Measurements from ENCODE around the gene SAMD3. TPM values are rescaled to one million over a fixed set of nuclear protein-coding genes. Genes with fewer than 3 reads are reported as not detected.
A peak's percentile ranks its signal among the peaks of the same experiment; 100 is the strongest.
"Not testable (repeated sequence)": the region's sequence is repeated elsewhere in the genome, so short reads cannot be mapped to it uniquely, and the experiment has no call there.

Gene SAMD3
- total RNA-seq, 1 donor from 2014 or later, result not detected

DNA sequence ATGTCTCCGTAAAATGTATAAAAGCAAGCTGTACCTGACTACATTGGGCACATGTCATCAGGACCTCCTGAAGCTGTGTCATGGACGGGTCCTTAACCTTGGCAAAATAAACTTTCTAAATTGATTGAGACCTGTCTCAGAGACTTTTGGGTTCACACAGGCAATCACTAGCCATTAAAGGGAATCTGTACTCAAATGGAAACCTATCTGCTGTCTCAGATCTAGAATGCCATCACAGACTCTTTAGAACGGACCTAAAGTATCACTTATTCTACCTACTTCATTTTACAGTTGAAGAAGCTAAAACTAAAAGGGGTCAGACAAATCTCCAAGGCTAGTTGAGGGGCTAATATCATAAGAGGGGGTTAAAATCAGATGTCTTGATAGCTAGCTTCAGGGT, 11.1 kb downstream of the SAMD3 start:
- DNase-seq (ENCODE audit: low read depth in 2 of 2), result no peak

DNA sequence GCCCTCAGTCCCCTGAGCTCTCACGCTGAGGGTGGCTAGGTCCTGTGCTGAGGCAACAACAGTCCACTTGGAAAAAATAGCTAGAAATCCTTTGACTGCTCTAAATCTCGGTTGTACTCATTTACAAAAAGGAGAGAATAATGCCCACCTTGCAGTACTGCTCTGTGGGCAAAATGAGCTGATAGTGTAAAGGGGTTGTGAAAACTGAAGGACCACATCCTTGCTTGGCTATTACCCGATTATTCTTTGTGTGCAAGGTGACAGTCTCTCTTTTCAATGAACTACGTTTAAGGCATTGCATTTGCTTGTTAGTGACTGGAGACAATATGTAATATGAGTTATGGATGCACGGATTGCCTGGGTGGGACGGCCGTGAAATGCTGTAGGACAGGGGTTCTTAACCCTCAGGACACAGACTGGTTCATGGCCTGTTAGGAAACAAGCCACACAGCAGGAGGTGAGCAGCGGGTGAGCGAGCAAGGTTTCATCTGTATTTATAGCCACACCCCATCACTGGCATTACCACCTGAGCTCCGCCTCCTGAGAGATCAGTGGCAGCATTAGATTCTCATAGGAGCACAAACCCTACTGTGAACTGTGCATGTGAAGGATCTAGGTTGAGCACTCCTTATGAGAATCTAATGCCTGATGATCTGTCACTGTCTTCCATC, 14.6 kb downstream of the SAMD3 start:
- no peak for DNase-seq (ENCODE audit: low read depth in 2 of 2)

DNA sequence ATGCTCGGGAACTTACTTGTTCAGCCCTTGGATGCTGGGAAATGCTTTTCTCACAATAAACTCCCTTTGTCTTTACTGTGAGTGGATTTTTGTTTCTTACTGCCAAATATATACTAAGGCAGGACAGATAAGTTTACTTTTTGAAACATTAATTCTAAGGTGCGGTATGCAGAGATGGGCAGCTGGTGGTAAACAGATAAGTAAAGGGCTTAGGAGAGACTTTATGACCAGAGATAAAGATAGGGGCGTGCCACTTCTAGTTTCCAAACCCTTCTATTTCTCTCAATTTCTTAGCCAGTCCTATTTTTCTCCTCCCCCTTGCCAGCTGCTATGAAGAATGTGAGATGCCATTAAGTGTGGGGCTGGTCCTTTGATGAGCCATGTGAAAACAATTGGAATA, 16.3 kb downstream of the SAMD3 start:
- no peak for DNase-seq (ENCODE audit: low read depth in 2 of 2)

DNA sequence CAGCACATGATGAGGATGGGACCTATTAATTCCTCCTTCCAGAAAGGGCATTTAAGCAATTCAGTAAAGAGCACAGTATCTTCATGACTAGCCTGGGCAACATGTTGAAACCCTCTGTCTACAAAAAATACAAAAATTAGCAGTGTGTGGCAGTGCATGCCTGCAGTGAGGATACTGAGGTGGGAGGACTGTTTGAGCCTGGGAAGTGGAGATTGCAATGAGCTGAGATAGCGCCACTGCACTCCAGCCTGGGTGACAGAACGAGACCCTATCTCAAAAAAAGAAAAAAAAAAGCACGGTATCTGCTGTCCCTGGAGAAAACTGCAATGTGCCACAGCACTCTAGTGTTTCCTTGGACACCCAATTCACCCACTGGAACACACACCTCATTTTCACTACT, 18.4 kb downstream of the SAMD3 start:
- DNase-seq (ENCODE audit: low read depth in 2 of 2), result no peak

DNA sequence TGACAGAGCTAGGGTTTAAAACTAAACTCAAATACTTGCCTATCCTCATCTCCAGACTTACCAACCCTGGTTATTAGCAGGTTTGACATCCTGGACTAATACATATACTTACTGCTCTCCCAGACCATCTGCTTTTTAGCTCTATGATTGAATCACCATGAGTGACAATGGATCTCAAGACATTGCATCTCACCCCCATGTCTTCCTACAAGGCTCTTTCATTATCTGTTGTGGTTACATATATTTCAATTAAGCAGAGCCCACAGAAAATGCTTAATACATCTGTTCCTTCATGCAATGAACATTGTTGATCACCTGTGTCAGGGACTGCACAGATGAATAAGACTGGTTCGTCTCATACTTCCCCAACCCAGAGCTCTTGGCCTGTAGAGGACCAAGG, 19.4 kb downstream of the SAMD3 start:
- DNase-seq (ENCODE audit: low read depth in 2 of 2), result no peak

DNA sequence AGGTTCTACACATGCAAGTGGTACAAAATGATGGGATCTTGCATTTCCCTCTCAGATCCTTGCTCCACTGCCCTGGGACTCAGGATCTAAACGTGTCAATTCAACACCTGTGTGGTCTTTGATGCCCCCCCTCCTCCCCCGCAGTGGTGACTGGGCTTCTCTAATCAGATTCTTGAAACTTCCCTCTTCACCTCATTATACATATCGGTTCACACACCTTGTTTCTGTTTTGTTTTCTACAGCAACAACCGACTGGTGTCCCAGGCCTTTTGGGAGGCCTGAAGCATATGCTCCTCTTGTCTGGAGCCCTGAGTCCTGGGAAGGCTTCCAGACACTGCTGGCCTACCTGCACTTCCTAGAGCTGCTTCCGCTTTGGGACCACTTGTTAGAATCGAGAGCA, 20.0 kb downstream of the SAMD3 start:
- DNase-seq (ENCODE audit: low read depth in 2 of 2), result no peak

DNA sequence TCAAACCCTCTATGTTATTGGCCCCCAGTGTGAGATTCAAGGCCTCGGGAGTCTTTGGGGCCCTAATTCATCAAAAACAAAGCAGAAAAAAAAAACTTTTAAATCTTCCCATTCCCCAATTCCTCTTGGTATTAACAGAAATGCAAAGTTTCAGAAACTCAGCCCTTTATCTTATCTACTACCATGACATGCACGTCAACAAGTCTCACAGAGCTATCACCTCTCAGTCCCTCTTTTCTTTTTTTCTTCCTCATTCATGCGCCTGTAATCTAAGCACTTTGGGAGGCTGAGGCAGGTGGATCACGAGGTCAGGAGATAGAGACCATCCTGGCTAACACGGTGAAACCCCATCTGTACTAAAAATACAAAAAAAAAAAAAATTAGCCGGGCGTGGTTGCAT, 22.7 kb downstream of the SAMD3 start:
- no peak for DNase-seq (ENCODE audit: low read depth in 2 of 2)

DNA sequence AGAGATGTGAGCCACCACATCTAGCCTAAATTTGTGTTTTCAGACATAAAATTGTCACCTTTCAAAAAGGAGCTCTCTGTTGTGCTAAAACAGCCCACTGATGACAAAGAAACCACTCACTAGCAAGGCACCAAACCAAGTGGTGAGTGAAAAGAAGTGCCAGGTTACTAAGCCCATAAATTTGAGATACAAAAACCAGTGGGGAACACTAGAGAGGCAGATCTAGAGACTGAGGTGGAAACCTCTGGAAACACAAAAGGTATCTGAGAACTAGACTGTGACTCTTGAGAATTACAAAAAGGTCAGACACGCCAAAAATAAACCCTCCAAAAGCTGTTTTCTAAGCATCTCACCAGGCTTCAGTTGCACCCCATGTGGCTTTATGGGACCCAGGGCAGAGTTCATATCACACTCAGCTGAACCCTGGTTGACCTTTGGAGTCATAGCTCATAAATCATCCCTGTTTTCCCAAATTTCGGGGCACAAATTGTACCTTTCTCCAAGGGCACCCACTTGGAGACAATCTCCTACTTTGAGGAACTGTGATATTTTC, 24.2 kb downstream of the SAMD3 start:
- no peak for DNase-seq (ENCODE audit: low read depth in 2 of 2)

DNA sequence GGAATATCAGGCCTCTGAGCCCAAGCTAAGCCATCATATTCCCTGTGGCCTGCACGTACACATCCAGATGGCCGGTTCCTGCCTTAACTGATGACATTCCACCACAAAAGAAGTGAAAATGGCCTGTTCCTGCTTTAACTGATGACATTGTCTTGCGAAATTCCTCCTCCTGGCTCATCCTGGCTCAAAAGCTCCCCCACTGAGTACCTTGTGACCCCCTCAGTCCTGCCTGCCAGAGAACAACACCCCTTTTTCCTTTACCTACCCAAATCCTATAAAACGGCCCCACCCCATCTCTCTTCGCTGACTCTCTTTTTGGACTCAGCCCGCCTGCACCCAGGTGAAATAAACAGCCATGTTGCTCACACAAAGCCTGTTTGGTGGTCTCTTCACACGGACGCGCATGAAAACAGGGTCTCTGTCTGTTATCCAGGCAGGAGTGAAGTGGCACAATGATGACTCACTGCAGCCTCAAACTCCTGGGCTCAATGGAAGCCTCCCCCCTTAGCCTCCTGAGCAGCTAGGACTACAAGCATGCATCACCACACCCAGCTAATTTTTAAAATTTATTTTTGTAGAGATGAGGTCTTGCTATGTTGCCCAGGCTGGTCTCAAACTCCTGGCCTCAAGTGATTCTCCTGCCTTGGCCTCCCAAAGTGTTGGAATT, 24.8 kb downstream of the SAMD3 start:
- not testable (repeated sequence) for DNase-seq (ENCODE audit: low read depth in 2 of 2)

DNA sequence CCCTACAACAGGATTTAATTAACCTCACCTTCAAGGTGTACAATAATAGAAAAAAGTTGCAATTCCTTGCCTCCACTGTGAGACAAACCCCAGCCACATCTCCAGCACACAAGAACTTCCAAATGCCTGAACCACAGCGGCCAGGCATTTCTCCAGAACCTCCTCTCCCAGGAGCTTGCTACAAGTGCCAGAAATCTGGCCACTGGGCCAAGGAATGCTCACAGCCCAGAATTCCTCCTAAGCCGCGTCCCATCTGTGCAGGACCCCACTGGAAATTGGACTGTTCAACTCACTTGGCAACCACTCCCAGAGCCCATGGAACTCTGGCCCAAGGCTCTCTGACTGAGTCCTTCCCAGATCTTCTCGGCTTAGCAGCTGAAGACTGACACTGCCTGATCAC, 28.3 kb downstream of the SAMD3 start:
- DNase-seq (ENCODE audit: low read depth in 2 of 2), result not testable (repeated sequence)

DNA sequence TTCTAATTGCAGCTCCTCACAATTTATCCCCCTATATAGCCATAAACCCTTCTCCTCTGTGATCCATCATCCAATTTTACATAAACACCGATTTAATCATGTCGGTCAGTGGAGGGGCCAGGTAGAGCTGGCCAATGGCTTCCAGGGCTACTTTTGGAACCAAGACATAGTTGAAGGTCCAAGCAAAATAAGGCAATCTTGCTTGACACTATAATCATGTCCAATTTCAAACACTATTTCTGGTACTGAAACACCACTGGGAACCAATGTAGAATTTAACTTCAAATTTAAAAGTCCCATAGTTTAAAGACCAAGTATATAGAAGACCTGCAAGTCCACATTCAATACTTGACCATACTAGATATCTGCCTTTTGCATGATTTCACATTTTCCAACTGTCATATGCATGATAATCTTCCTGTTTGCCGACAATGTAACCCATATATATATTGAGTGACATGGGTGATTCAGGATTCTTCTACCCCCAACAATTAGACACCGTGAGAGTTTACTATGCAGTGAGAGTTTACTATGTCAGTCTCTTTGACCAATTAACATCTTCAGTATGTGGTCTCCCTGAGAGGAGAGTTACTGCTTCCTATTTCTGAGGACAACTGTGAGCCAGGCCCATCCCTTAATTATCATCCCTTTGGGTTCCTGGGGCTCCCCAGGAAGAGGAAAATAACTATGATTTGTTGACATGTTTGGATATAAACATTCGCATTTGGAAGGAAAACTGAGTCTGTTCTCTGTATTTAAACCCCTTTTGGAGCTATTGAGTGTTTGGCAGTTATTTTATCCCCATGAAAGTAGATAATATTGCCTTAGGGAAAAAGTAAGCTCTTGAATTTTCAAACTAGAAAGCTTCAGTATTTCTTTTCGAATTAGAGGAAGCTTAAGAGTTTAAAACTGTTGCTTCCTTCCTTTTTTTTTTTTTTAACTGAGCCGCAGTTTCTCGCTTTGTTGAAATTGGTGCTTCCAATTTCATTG, 31.8 kb downstream of the SAMD3 start:
- DNase-seq (ENCODE audit: low read depth in 2 of 2), result no peak

DNA sequence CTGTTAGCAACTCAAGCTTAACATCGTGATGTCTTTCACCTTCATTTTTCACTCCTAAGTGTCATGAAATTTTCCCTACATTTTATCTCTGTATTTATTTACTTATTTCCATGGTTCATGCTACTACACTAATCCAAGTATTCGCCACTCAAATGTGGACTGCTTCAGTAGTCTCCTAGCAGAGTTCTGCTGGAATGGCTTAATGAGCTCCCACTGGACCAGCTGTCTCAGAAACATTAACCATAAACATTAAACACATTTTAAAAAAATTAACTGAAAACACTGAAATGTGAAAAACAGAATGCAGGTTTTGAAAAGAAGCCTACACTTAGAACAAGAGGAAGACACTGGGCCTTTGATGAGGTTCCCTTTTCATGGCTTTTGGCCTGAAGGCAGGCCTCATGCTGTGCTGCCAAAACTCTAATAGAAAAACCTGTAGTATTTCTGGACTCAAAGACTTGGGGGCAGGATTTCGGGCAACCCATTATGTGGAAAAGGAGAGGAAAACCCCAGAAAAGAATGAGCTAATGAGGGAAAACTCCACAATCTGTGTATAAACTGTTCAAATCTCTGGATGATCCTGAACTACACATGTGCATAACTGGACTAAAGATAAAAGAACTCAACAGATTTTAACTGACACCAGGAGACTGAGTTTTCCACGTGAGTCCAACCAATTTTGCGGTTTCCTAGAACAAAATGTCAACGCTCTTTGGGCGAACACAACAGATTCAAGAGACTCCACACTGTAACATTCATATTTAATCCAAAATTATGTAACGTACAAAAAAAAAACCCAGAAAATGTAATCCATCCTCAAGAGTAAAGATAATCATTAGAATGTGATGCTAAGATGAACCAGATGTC, 33.0 kb downstream of the SAMD3 start:
- DNase-seq (ENCODE audit: low read depth in 2 of 2), result no peak

DNA sequence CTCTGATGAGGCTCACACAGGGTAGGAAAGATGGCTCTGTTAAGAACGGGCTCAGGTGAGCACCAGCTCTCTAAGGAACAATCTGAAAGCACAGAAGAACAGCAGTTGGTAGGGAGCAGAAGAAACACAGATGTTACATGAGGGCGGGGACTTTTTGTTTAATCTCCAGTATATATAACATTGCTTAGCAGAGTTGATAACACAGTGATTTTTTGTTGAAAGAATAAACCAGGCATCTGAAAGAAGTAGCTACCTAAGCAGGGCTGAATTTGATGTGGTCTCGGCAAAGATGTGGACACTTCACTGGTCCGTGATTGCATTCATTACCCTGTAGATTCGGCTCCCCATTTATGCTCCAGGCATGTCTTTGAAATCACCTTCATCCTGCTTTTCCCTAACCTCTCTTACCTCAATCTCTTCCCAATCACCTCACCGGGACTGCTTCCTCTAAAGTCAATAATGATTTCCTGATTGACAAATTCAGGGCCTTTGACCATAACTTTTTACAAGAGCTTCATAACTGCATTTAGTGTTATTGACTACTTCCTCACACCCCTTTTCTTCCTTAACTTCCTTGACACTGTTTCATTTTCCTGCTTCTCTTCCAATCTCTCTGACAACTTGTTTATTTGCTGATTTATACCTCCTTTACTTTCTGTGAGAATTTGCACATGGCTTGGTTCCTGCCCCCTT, 34.4 kb downstream of the SAMD3 start:
- DNase-seq (ENCODE audit: low read depth in 2 of 2), result no peak

DNA sequence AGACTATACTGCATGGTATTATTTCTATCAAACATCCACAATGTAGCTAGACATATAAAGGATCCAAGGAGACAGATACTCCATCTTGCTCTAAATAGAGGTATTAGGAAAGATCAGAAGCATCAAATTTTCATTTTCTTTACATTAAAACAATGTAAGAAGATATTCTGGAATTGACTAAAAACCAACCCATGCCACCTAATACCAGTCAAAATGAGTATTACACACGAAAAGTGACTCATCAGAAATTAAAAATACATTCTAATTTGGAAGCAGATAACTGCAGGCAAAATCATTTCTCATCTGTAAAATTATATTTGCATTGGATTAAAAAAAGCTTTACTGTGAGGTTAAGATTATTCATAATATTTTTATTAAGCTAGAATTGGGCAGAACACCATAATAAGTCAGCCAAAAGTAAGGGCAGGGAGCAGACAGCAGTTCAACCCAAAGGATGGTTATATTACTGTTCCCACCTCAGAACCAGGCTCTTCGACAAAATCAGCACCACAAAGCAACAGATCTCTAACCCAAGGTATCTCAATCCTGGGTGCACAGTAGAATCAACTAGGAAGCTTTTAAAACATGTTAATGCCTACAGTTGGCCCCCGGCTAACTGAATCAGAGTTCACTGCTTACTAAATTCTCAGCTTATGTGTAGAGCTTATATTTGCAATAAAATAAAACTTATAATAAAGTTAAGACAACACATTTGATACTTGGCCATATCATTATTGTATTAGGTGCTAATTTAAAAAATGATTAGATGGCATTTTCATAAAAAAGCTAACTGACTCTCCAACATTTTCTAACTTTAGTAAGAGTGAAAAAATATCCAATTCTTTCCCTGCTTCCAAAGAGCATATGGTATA, 35.2 kb downstream of the SAMD3 start:
- no peak for DNase-seq (ENCODE audit: low read depth in 2 of 2)

DNA sequence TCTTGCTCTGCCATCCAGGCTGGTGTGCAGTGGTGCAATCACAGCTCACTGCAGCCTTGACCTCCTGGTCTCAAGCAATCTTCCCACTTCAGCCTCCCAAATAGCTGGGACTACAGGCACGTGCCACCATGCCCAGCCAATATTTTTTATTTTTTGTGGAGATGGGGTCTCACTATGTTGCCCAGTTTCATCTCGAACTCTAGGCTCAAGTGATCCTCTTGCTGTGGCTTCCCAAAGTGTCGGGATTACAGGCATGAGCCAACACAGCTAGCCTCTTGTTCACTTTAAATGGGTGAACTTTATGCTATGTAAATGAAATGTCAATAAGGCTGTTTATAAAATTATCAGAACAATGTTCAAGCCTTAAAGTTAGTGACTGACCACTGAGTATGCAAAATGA, 37.1 kb downstream of the SAMD3 start:
- DNase-seq (ENCODE audit: low read depth in 2 of 2), result no peak

DNA sequence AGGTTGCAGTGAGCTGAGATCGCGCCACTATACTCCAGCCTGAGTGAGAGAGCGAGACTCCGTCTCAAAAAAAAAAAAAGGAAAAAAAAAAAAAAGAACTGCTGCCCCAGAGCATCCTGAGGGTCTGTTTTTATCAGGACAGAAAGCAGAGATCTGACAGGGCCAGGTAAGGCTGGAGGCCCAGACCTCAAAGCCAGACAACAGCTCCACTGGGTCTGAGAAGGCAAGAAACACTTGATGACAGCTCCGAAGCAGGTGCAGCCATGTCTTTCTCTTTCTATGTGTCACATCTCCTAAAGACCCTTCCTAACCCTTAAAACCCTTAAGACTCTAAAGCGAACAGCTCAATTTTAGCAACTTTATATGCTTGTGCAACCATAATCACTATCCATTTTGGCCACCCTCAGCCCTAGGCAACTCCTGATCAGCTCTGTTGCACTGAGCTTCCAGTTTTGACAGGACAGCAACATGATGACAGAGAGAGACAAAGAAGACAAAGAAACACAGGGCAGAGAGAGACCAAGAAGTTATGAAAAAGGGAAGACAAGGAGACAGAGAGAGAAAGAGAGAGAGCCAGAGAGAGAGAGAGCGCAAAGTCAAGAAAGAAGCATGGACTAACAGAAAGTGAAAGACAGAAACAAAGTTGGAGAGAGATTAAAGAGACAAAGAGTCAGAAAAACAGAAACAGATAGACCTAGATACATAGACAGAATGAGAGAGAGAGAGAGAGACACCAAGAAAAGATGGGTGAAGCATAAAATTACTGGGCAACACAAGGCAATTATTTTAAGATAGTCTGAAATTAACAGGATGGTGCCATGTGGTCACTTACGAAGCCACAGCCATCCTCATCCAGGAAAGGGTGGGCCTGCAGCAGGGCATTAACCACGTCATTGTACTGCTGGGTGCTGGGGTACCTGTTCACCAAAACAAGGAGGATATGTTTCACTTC, 39.2 kb downstream of the SAMD3 start:
- DNase-seq (ENCODE audit: low read depth in 2 of 2), result no peak

DNA sequence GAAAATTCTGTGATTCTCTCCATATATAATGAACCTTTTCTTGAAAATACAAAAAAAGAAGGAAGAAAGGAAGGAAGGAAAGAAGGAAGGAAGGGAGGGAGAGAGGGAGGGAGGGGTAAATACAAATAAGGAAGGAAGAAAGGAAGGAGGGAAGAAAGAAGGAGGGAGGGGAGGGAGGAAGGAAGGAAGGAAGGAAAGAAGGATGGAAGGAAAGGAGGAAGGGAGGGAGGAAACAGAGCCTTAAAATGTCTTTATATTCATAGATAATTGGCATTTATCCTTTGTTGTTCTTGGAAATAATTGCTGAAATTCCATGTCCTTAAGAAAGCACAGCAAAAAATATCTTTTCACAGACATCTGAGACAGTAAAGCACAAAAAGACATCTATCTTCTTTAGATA, 40.3 kb downstream of the SAMD3 start:
- no peak for DNase-seq (ENCODE audit: low read depth in 2 of 2)

DNA sequence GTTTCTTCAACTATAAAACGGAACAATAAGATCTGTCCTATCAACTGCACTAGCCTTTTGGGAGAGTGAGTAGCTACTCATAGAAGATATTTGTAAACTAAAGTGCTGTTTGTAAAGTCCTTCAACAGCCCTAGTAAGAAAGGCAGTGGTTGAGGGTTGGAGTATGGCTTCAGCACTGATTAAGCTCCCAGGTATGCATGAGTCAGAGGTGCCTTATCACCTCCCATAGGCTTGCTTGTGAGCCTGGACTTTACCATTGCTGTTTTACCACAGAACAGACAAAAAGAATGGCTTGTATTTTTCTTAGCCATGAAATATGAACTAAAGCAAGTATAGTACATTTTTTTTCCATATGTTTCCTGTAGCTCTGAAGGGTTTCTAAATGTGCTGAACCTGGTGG, 44.1 kb downstream of the SAMD3 start:
- DNase-seq (ENCODE audit: low read depth in 2 of 2), result peak in 1 of 2 donors; percentile 15
